Measurements from ENCODE around the gene LGALS9C. TPM values are rescaled to one million over a fixed set of nuclear protein-coding genes. Genes with fewer than 3 reads are reported as not detected.
"Not testable (repeated sequence)": the region's sequence is repeated elsewhere in the genome, so short reads cannot be mapped to it uniquely, and the experiment has no call there.

LGALS9C gene
- total RNA-seq, 1 donor from 2014 or later: not detected

DNA sequence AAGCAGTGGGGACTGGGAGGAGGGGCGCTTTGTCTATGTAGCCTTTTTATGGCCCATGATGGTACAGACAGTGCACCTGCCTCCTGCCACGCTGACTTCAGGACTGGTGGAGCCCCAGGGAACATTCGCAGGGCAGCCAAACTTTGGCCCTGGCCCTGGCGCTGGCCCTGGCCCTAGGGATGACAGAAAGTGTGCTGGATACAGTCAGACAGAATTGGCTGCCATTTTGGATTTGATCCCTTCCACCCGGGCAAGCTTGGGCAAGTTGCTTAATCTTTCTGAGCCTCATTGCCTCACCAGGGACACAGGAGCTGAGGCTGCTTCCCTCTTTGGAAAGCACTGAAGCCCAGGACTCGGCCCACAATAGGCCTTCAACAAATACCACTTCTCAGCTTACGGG, 13.4 kb downstream of the LGALS9C start:
- DNase-seq (ENCODE audit: low read depth); H3K27me3 ChIP-seq (ENCODE audit: control insufficient read depth, insufficient read depth, low read length); H3K4me3 ChIP-seq (ENCODE audit: low read depth, low read length); H3K36me3 ChIP-seq (ENCODE audit: control insufficient read depth, insufficient read depth, low read length): not testable (repeated sequence)
- peak; percentile 98 for FAIRE-seq

DNA sequence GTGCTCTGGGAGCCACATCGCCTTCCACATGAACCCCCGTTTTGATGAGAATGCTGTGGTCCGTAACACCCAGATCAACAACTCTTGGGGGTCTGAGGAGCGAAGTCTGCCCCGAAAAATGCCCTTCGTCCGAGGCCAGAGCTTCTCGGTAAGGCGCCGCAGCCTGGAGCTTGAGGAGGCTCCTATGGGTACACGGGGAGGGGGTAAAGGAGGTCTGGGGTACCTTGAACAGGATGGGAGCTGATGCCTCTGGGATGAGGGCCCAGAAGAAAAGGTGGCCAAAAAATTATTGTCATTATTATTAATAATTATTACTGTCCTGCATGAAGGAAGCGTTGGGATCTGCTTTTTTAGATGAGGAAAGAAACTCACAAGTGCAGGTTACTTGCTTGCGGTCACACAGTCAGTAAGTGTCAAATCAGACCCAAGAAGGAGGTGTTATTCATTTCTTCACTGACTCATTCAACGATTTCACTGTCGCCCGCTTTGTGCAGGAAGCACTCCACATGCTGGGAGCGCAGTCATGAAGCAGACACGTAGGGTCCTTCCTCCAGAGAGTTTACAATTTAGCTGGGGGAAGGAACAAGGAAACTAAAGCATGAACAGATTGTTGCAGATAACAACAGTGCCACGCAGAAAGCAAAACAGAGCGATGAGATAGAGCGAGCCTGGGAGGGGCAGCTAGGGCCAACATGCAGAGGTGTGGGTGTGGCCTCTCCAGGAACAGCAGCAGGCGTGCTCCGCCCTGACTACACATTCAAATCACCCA, 16.3 kb downstream of the LGALS9C start:
- FAIRE-seq (peak; percentile 70), DNase-seq (ENCODE audit: low read depth) (peak; percentile 38)
- H3K27me3 ChIP-seq (ENCODE audit: control insufficient read depth, insufficient read depth, low read length); H3K36me3 ChIP-seq (ENCODE audit: control insufficient read depth, insufficient read depth, low read length); H3K4me3 ChIP-seq (ENCODE audit: low read depth, low read length): not testable (repeated sequence)

DNA sequence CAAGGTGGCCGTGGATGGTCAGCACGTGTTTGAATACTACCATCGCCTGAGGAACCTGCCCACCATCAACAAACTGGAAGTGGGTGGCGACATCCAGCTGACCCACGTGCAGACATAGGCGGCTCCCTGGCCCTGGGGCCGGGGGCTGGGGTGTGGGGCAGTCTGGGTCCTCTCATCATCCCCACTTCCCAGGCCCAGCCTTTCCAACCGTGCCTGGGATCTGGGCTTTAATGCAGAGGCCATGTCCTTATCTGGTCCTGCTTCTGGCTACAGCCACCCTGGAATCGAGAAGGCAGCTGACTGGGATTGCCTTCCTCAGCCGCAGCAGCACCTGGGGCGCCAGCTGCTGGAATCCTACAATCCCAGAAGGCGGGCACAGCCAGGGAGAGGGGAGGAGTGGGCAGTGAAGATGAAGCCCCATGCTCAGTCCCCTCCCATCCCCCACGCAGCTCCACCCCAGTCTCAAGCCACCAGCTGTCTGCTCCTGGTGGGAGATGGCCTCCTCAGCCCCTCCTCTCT, 17.7 kb downstream of the LGALS9C start:
- peak; percentile 73 for FAIRE-seq
- H3K4me3 ChIP-seq (ENCODE audit: low read depth, low read length); H3K27me3 ChIP-seq (ENCODE audit: control insufficient read depth, insufficient read depth, low read length); DNase-seq (ENCODE audit: low read depth); H3K36me3 ChIP-seq (ENCODE audit: control insufficient read depth, insufficient read depth, low read length): not testable (repeated sequence)

DNA sequence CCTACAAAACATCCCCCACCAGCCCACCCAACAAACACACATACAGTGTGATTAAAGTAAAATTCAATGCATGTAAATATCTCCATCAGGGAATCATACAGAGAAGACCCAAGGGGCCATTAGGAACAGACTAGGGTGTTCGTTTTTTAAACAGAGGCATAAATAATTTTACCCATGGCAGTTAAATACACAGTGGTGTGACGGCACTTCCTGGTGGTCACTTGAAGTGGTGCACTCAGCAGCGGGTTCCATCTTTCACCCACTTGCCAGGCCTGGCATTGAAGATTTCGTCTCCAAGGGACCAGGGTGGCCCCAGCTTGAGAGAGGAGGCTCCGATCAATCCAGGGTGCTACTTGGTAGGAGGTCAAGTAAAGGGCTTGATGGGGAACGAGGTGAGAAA, 20.5 kb downstream of the LGALS9C start:
- not testable (repeated sequence) for H3K4me3 ChIP-seq (ENCODE audit: low read depth, low read length); H3K36me3 ChIP-seq (ENCODE audit: control insufficient read depth, insufficient read depth, low read length); DNase-seq (ENCODE audit: low read depth); FAIRE-seq; H3K27me3 ChIP-seq (ENCODE audit: control insufficient read depth, insufficient read depth, low read length)

DNA sequence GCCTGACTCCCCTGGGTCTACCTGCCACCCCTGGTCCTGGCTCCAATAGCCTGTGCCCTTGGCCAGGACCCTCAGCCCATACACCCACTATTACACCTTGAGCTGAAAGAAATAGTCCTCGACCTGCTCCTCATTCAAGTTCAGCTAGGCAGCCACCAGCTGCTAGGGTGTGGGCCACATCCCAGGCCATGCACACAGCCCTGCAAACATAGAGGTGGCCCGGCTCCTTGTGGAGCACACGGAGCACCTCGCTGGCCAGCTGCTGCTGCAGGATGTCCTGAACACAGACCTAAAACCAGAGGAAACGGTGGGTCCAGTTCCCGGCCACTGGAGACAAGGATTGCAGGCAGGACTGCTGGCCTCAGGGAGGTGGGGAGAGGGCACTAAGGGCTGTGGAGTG, 22.5 kb downstream of the LGALS9C start:
- not testable (repeated sequence) for H3K27me3 ChIP-seq (ENCODE audit: control insufficient read depth, insufficient read depth, low read length); DNase-seq (ENCODE audit: low read depth); FAIRE-seq

DNA sequence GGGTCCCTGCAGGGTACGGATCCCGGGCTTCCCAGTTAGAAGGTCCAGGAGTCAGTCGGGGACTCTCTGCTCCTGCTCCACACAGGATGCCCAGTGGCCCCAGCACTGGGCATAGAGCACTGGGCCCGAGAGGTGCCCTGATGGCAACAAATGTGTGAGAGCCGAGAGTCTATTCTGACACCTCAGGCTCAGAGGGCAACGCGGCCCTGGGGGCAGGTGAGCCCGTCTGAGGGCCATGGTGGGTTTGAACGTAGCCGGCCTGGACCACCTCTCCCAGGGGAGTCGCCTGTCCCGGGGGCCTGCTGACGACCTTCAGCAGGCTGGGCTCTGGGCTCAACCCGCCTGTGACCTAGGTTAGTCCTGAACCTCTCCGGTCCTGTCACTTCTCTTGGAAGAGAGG, 23.2 kb downstream of the LGALS9C start:
- H3K36me3 ChIP-seq (ENCODE audit: control insufficient read depth, insufficient read depth, low read length); H3K27me3 ChIP-seq (ENCODE audit: control insufficient read depth, insufficient read depth, low read length); FAIRE-seq; DNase-seq (ENCODE audit: low read depth); H3K4me3 ChIP-seq (ENCODE audit: low read depth, low read length): not testable (repeated sequence)

More for the DNA sequence above, 22.5 kb downstream of the LGALS9C start:
- not testable (repeated sequence) for H3K4me3 ChIP-seq (ENCODE audit: low read depth, low read length); H3K36me3 ChIP-seq (ENCODE audit: control insufficient read depth, insufficient read depth, low read length)

DNA sequence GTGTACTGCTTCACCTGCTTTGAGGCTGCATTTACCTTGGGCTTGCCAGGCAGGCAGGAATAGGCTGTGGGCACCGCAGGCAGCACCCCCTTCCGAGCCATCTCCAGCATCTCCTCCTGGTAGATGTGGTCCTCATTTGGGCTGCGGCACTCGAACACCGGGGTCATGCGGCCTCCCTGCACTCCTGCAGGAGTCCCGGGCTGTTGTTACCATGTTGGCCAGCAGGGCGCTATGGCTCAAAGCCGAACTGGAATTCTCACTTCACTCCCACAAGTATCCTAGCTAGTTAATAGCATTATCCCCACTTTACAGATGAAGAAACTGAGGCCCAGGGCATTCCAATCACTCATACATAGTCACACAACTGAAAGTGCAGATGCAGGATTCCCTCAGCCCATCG, 23.7 kb downstream of the LGALS9C start:
- H3K36me3 ChIP-seq (ENCODE audit: control insufficient read depth, insufficient read depth, low read length); H3K4me3 ChIP-seq (ENCODE audit: low read depth, low read length); H3K27me3 ChIP-seq (ENCODE audit: control insufficient read depth, insufficient read depth, low read length); DNase-seq (ENCODE audit: low read depth): not testable (repeated sequence)
- FAIRE-seq: peak; percentile 50

DNA sequence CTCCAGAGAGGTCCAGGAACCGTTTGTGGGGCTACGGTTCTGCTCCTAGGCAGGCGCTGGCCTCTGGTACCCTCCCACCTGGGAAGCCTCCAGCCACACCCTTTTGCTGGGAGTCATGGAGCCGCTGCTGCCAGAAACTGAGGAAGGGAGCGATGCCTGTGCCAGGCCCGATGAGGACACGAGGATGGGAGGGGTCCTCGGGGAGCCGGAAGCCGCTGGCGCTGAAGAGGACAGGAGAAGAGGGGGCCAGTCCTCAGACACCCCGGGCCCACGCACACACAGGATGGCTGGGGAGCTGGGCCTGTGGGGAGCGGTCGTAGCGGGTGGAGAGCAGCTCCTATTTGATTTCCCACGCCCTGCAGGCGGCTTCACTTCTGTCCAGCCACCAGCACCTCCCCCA, 24.2 kb downstream of the LGALS9C start:
- DNase-seq (ENCODE audit: low read depth); H3K27me3 ChIP-seq (ENCODE audit: control insufficient read depth, insufficient read depth, low read length); H3K4me3 ChIP-seq (ENCODE audit: low read depth, low read length); FAIRE-seq; H3K36me3 ChIP-seq (ENCODE audit: control insufficient read depth, insufficient read depth, low read length): not testable (repeated sequence)

DNA sequence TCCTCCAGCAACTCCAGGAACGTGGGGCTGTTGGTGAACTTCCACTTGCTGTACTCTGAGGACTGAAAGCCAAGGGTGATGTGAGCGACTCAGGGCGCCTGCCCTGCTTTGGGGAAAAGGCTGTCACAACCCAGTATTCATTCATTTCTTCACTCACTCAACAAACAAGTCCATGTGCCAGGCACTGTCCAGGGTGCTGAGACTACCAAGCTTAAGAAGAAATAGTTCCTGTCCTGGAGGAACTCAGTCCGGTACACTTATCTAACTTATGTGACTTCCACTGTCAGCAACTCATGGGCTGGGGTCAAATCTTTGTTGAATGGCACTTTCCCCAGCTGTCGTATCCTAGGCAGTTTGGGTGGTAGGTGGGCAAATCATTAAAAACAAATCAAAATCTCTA, 26.6 kb downstream of the LGALS9C start:
- not testable (repeated sequence) for H3K27me3 ChIP-seq (ENCODE audit: control insufficient read depth, insufficient read depth, low read length); FAIRE-seq; H3K36me3 ChIP-seq (ENCODE audit: control insufficient read depth, insufficient read depth, low read length); DNase-seq (ENCODE audit: low read depth); H3K4me3 ChIP-seq (ENCODE audit: low read depth, low read length)

DNA sequence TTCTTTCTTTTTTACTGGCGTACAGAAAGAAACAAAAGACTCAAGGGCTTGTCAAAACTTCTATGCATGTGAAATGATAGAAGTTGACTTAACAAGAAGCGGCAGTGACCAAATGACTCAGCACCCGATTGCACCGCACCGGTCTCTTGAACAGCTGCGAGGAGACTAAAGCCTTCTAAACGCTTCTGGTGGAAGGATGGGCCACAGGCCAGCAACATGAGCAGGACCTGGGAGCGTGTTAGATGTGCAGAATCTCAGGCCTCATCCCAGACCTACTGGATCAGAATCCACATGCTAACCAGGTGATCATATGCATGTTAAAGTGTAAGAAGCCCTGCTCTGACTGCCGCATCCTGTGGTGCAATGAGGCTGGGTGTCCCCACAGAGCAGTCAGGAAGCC, 31.1 kb downstream of the LGALS9C start:
- not testable (repeated sequence) for FAIRE-seq; DNase-seq (ENCODE audit: low read depth); H3K27me3 ChIP-seq (ENCODE audit: control insufficient read depth, insufficient read depth, low read length); H3K36me3 ChIP-seq (ENCODE audit: control insufficient read depth, insufficient read depth, low read length); H3K4me3 ChIP-seq (ENCODE audit: low read depth, low read length)

DNA sequence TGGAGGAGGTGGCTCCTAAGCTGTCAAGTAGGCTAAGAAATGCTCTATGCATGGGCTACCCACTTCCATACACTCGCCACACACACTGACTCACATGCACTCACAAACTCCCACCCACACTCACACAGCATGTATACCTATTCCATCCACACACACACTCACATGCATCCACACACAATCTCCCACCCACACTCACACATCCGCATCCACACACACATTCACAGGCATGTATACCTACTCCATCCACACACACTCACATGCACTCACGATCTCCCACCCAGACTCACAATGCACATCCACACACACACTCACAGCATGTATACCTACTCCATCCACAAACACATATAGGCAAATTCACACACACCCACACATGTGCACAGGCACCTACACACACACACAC, 32.1 kb downstream of the LGALS9C start:
- H3K36me3 ChIP-seq (ENCODE audit: control insufficient read depth, insufficient read depth, low read length); H3K4me3 ChIP-seq (ENCODE audit: low read depth, low read length); DNase-seq (ENCODE audit: low read depth); H3K27me3 ChIP-seq (ENCODE audit: control insufficient read depth, insufficient read depth, low read length); FAIRE-seq: not testable (repeated sequence)

DNA sequence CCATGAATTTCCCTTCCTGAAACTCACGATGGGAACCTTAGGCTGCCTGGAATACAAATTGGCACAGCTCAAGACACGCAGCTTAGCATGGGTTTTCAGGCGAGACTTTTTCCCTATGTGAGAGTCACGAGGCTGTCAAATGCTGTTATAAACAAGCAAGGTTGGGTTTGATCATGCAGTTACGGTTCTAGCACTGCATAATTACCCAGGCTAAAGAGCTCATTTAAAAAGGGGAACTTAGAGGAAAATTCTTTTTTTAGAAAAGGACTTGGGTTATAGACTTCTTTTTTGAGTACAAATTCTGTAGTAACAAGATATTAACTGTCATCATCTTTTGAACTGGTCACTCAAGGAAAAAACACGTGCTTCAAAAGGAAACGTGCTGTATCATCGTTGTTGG, 44.5 kb downstream of the LGALS9C start:
- H3K27me3 ChIP-seq (ENCODE audit: control insufficient read depth, insufficient read depth, low read length); H3K4me3 ChIP-seq (ENCODE audit: low read depth, low read length); H3K36me3 ChIP-seq (ENCODE audit: control insufficient read depth, insufficient read depth, low read length); FAIRE-seq; DNase-seq (ENCODE audit: low read depth): not testable (repeated sequence)

DNA sequence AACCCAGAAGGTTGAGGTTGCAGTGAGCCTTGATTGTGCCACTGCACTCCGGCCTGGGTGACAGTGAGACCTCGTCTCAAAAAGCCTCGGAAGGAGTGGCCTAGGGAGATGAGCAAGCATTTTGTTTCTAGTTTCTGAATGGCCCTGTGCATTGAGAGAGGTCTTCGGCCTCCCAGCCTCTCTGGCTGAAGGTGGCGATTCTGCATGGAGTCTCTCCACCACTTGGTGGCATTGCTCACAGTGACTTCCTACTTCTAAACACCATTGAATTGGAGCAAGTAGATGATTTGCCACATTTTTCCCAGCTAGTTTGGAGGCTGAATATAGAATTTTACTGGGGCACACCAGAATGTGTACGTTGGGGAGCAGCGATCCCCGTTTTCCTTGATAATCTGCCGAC, 48.4 kb downstream of the LGALS9C start:
- not testable (repeated sequence) for DNase-seq (ENCODE audit: low read depth); H3K4me3 ChIP-seq (ENCODE audit: low read depth, low read length); H3K27me3 ChIP-seq (ENCODE audit: control insufficient read depth, insufficient read depth, low read length); FAIRE-seq; H3K36me3 ChIP-seq (ENCODE audit: control insufficient read depth, insufficient read depth, low read length)

DNA sequence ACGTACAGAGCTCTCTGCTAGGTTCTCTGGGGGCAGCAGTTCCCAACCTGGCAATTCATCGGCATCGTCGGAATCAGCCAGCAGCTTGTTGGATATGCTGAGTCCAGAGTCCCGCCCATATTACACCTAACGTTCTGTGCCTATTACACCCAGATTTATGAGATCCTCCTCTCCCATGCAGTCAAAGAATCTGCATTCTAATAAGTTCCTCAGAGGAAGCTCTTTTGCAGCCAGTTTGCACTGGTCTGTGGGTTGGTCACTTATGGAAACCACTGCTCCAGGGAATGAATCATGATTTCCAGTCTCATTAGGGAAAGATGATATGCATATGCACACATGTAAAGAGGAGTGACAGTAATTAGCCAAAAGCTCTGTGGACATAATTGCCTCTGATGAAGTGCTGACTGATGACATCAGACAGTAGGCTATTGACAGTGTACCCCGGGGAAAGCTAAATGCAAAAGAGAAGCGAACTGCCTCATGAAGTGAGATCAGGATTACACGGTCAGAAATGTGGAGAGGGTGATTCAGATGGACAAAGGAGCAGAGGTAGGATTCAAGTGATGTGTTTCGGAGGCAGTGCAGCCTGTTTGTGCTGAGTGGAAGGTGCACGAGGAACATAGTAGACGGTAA, 49.7 kb downstream of the LGALS9C start:
- not testable (repeated sequence) for H3K36me3 ChIP-seq (ENCODE audit: control insufficient read depth, insufficient read depth, low read length); H3K4me3 ChIP-seq (ENCODE audit: low read depth, low read length); DNase-seq (ENCODE audit: low read depth); H3K27me3 ChIP-seq (ENCODE audit: control insufficient read depth, insufficient read depth, low read length); FAIRE-seq

DNA sequence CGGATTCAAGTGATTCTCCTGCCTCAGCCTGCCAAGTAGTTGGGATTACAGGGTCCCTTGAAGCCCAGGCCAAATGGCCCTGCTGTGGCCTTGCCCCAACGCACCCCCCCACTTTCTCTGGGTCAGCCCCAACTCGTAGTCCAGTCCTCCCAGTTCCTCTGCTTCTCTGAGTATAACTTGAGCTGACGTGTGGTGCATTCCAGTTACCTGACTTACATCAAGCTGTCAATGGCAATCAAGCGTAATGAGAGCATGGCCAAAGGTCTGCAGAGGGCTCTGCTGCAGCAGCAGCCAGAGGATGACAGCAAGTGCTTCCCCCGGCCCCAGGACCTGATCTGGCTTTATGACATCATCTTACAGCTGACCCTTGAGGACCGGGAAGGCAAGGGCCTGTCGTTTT, 50.8 kb downstream of the LGALS9C start:
- FAIRE-seq: not testable (repeated sequence)

More for the DNA sequence above, 50.8 kb downstream of the LGALS9C start:
- H3K36me3 ChIP-seq (ENCODE audit: control insufficient read depth, insufficient read depth, low read length); H3K4me3 ChIP-seq (ENCODE audit: low read depth, low read length); DNase-seq (ENCODE audit: low read depth); H3K27me3 ChIP-seq (ENCODE audit: control insufficient read depth, insufficient read depth, low read length): not testable (repeated sequence)

Measured in bronchial epithelial cell (primary cell).